Panc1 (cell line): Measurements from ENCODE around the gene VKORC1L1. TPM values are rescaled to one million over a fixed set of nuclear protein-coding genes. Genes with fewer than 3 reads are reported as not detected.

Source experiments
- ATAC-seq: fragments of 200-7000 bp; cut with Tn5 transposase; 2 replicates; pipeline ENCODE4 v1.9.1; 2020; ENCODE audit warnings: mild to moderate bottlenecking, moderate library complexity
- BruUV-seq: library from RNA; stranded (reverse); fragments of 400-500 nt; replicated peaks from 2 replicates; lab custom pipeline; 2021; lab: Mats Ljungman, UMichigan
- CTCF ChIA-PET: fragments of 300-600 bp; sonication (Branson Sonifier 250); formaldehyde crosslinking; loops from one replicate; lab custom pipeline; 2022; ENCODE audit warnings: antibody characterized with exemption; lab: Charles Lee
- POLR2A ChIA-PET: fragments of 300-600 bp; sonication (Branson Sonifier 250); formaldehyde crosslinking; loops from one replicate; lab custom pipeline; 2022; ENCODE audit warnings: antibody characterized with exemption; lab: Charles Lee
- DNase-seq: peaks from one replicate; pipeline ENCODE4 v3.0.0-alpha.2; 2010; ENCODE audit warnings: low read depth, low spot score
- H3K27ac ChIP-seq: 2 replicates; pipeline ENCODE4 v1.5.1; 2011; ENCODE audit warnings: mild to moderate bottlenecking, low read length, inconsistent platforms
- H3K27me3 ChIP-seq: fragments of 200-500 bp; sonication (Bioruptor generic); 2 replicates; pipeline ENCODE4 v1.6.0; 2014; ENCODE audit warnings: low read length, inconsistent platforms; ENCODE audit not compliant: control insufficient read depth, insufficient read depth
- H3K36me3 ChIP-seq: fragments of 200-500 bp; sonication (Bioruptor generic); 2 replicates; pipeline ENCODE4 v1.5.1; 2014; ENCODE audit warnings: inconsistent platforms, mild to moderate bottlenecking, low read length, moderate library complexity; ENCODE audit not compliant: control insufficient read depth, insufficient read depth
- H3K4me1 ChIP-seq: 2 replicates; pipeline ENCODE4 v1.5.1; 2011; ENCODE audit warnings: inconsistent platforms, mild to moderate bottlenecking, low read length, moderate library complexity; ENCODE audit not compliant: control insufficient read depth, insufficient read depth
- H3K4me3 ChIP-seq, 2 experiments: 2 replicates each; pipeline ENCODE4 v1.5.1; 2011 to 2012; ENCODE audit warnings: low read depth in 2 of 2, low read length in 2 of 2, mild to moderate bottlenecking in 2 of 2, inconsistent platforms in 1 of 2, moderate library complexity in 1 of 2
- H3K9me3 ChIP-seq: fragments of 200-500 bp; sonication (Bioruptor generic); 2 replicates; pipeline ENCODE4 v1.5.1; 2014; ENCODE audit warnings: low read depth, mild to moderate bottlenecking, inconsistent platforms, low read length, moderate library complexity; ENCODE audit not compliant: control insufficient read depth, insufficient read depth
- CTCF ChIP-seq: fragments of 450-650 bp; IDR thresholded peaks from 2 replicates; pipeline ENCODE4 v1.5.1; 2017; ENCODE audit warnings: mild to moderate bottlenecking
- POLR2AphosphoS5 ChIP-seq: IDR thresholded peaks from 2 replicates; pipeline ENCODE4 v1.6.1; 2012; ENCODE audit warnings: mild to moderate bottlenecking, low read depth, low read length, moderate library complexity
- REST ChIP-seq, 2 experiments: IDR thresholded peaks; 2 replicates each; pipeline ENCODE4 v1.6.1; 2011 to 2012; ENCODE audit warnings: low read depth in 2 of 2, control low read depth in 1 of 2, low read length in 1 of 2, mild to moderate bottlenecking in 1 of 2, moderate library complexity in 1 of 2; ENCODE audit not compliant: insufficient read depth in 1 of 2
- SIN3A ChIP-seq: IDR thresholded peaks from 2 replicates; pipeline ENCODE4 v1.6.1; 2012; ENCODE audit warnings: low read depth, mild to moderate bottlenecking, low read length, moderate library complexity, borderline replicate concordance; ENCODE audit not compliant: insufficient read depth
- TCF7L2 ChIP-seq: IDR thresholded peaks from 2 replicates; pipeline ENCODE4 v1.6.1; 2011; ENCODE audit warnings: mild to moderate bottlenecking, low read depth, low read length, inconsistent platforms
- in situ Hi-C: cut with HindIII; loops from 2 replicates; pipeline ENCODE4 v1.10.0; 2016; ENCODE audit warnings: low sequenced_read_pairs, low pct_unique_long_range_greater_than_20kb
- intact Hi-C: fragments of 100-400 bp; cut with micrococcal nuclease; formaldehyde crosslinking; loops from one replicate; pipeline ENCODE4 v1.10.0; 2022; ENCODE audit not compliant: unreplicated experiment
- total RNA-seq: library from RNA; stranded (reverse); gene quantifications from one replicate; pipeline ENCODE4 v1.2.1, GENCODE V29; 2021; ENCODE audit not compliant: unreplicated experiment

The VKORC1L1 gene
- total RNA-seq, 1 experiment from 2014 or later = 45.5 TPM

- no peak for ATAC-seq
- no TSS peak for BruUV-seq
- no peak overlapping the region for H3K27ac ChIP-seq
- ChIA-PET POLR2A (no interaction called here), CTCF (no interaction called here)
- no peak overlapping the region for H3K4me3 ChIP-seq
- TF ChIP-seq POLR2AphosphoS5 (no peak), REST (IDR thresholded peaks at IDR 0.05; ENCODE audit: insufficient read depth in 1 of 2, low read depth in 2 of 2, low read length in 1 of 2) (no peak), SIN3A (no peak), CTCF (no peak), TCF7L2 (no peak)
- H3K4me1 ChIP-seq = no peaks in the 10 kb centered on the region
- in situ Hi-C loops (no loop called here), intact Hi-C loops (no loop called here)
- no peaks in the 10 kb centered on the region for H3K9me3 ChIP-seq
- DNase-seq = no peak
- H3K36me3 ChIP-seq = no peaks in the 10 kb centered on the region
- H3K27me3 ChIP-seq = no peaks in the 10 kb centered on the region
These were observed 37.4 kb downstream of the VKORC1L1 start for GRCh38 chr7:65910237-65910636.

GRCh38 chr7:65912237-65912636 is 39.4 kb downstream of the VKORC1L1 start:
- ChIA-PET POLR2A (no interaction called here), CTCF (interaction anchor here (0.6 kb wide), 1 partner anchor 118 kb away, joined by 8 read pairs; no protein-coding TSS in a partner anchor)
- Histone ChIP-seq H3K27ac (no peak overlapping the region), H3K36me3 (no peaks in the 10 kb centered on the region), H3K4me3 (no peak overlapping the region), H3K4me1 (no peaks in the 10 kb centered on the region), H3K9me3 (no peaks in the 10 kb centered on the region), H3K27me3 (no peaks in the 10 kb centered on the region)
- no peak for ATAC-seq
- in situ Hi-C loops = no loop called here
- TF ChIP-seq CTCF (no peak), REST (IDR thresholded peaks at IDR 0.05; ENCODE audit: insufficient read depth in 1 of 2, low read depth in 2 of 2, low read length in 1 of 2) (no peak), POLR2AphosphoS5 (no peak), SIN3A (no peak), TCF7L2 (no peak)
- intact Hi-C loops = no loop called here
- no peak for DNase-seq
- BruUV-seq = no TSS peak
